HEK293 (cell line): Measurements from ENCODE around the gene TEAD3.

Source experiments
- CTCF ChIA-PET: fragments of 350-600 bp; formaldehyde crosslinking; extraction: SDS; loops from one replicate; lab custom pipeline; 2021; ENCODE audit warnings: antibody characterized with exemption; lab: Yijun Ruan, JAX
- POLR2A ChIA-PET: fragments of 300-600 bp; formaldehyde crosslinking; extraction: SDS; loops from one replicate; lab custom pipeline; 2020; ENCODE audit warnings: antibody characterized with exemption, inconsistent platforms; lab: Yijun Ruan, JAX
- H3K27ac ChIP-seq: fragments of 200-500 bp; sonication (Bioruptor generic); 2 replicates; pipeline ENCODE4 v1.5.1; 2014; ENCODE audit warnings: low read depth, low read length, control low read depth, inconsistent platforms; ENCODE audit errors: extremely low read depth
- H3K36me3 ChIP-seq, 2 experiments: fragments of 200-500 bp in 1 of 2; sonication (Bioruptor generic) in 1 of 2; 1 replicate in 1 of 2; 2 replicates in 1 of 2; pipeline ENCODE4 v1.5.1; 2014 to 2017; ENCODE audit warnings: inconsistent platforms in 2 of 2, low read length in 2 of 2; ENCODE audit not compliant: control insufficient read depth in 2 of 2, insufficient read depth in 1 of 2
- H3K4me1 ChIP-seq: fragments of 200-500 bp; sonication (Bioruptor generic); 2 replicates; pipeline ENCODE4 v1.5.1; 2014; ENCODE audit warnings: mild to moderate bottlenecking, low read length, inconsistent platforms; ENCODE audit not compliant: control insufficient read depth, insufficient read depth
- H3K4me3 ChIP-seq: 2 replicates; pipeline ENCODE4 v1.5.1; 2011; ENCODE audit warnings: low read depth, mild to moderate bottlenecking, control low read depth, low read length, moderate library complexity
- H3K9me3 ChIP-seq: fragments of 200-500 bp; sonication (Bioruptor generic); 2 replicates; pipeline ENCODE4 v1.5.1; 2014; ENCODE audit warnings: low read depth, low read length, inconsistent platforms; ENCODE audit not compliant: control insufficient read depth, insufficient read depth
- BCL11B ChIP-seq: fragments of 450-650 bp; formaldehyde crosslinking; IDR thresholded peaks from 2 replicates; pipeline ENCODE4 v1.5.1; 2016; ENCODE audit warnings: low read depth, missing biosample characterization, missing genetic modification characterization
- EGR2 ChIP-seq: fragments of 450-650 bp; formaldehyde crosslinking; IDR thresholded peaks from 2 replicates; pipeline ENCODE4 v1.5.1; 2016; ENCODE audit warnings: low read depth, missing biosample characterization, missing genetic modification characterization
- GLIS1 ChIP-seq: fragments of 450-650 bp; formaldehyde crosslinking; IDR thresholded peaks from 2 replicates; pipeline ENCODE4 v1.5.1; 2016; ENCODE audit warnings: missing biosample characterization, missing genetic modification characterization
- KLF7 ChIP-seq: fragments of 450-650 bp; formaldehyde crosslinking; IDR thresholded peaks from 2 replicates; pipeline ENCODE4 v1.5.1; 2016; ENCODE audit warnings: missing biosample characterization, missing genetic modification characterization, borderline replicate concordance
- OSR2 ChIP-seq: fragments of 450-650 bp; formaldehyde crosslinking; IDR thresholded peaks from 2 replicates; pipeline ENCODE4 v1.5.1; 2016; ENCODE audit warnings: missing biosample characterization, missing genetic modification characterization
- SCRT1 ChIP-seq: fragments of 450-650 bp; formaldehyde crosslinking; IDR thresholded peaks from 2 replicates; pipeline ENCODE4 v1.5.1; 2016; ENCODE audit warnings: missing biosample characterization, missing genetic modification characterization, borderline replicate concordance
- ZFHX2 ChIP-seq: fragments of 450-650 bp; formaldehyde crosslinking; conservative IDR thresholded peaks from 2 replicates; pipeline ENCODE4 v1.5.1; 2016; ENCODE audit warnings: missing biosample characterization, missing genetic modification characterization
- ZNF121 ChIP-seq: fragments of 450-650 bp; formaldehyde crosslinking; IDR thresholded peaks from 2 replicates; pipeline ENCODE4 v1.5.1; 2016; ENCODE audit warnings: missing biosample characterization, missing genetic modification characterization
- ZNF133 ChIP-seq: fragments of 450-650 bp; formaldehyde crosslinking; IDR thresholded peaks from 2 replicates; pipeline ENCODE4 v1.5.1; 2016; ENCODE audit warnings: missing biosample characterization, missing genetic modification characterization
- ZNF155 ChIP-seq: fragments of 450-650 bp; formaldehyde crosslinking; IDR thresholded peaks from 2 replicates; pipeline ENCODE4 v1.5.1; 2016; ENCODE audit warnings: missing biosample characterization, missing genetic modification characterization
- ZNF214 ChIP-seq: fragments of 450-650 bp; formaldehyde crosslinking; IDR thresholded peaks from 2 replicates; pipeline ENCODE4 v1.5.1; 2017; ENCODE audit warnings: missing biosample characterization, mild to moderate bottlenecking, missing genetic modification characterization, borderline replicate concordance
- ZNF324 ChIP-seq: fragments of 450-650 bp; formaldehyde crosslinking; IDR thresholded peaks from 2 replicates; pipeline ENCODE4 v1.5.1; 2016; ENCODE audit warnings: missing biosample characterization, missing genetic modification characterization
- ZNF341 ChIP-seq: fragments of 450-650 bp; formaldehyde crosslinking; IDR thresholded peaks from 2 replicates; pipeline ENCODE4; 2016; ENCODE audit warnings: low read depth, missing biosample characterization, missing genetic modification characterization
- ZNF473 ChIP-seq: fragments of 450-650 bp; formaldehyde crosslinking; IDR thresholded peaks from 2 replicates; pipeline ENCODE4 v1.5.1; 2017; ENCODE audit warnings: missing biosample characterization, missing genetic modification characterization
- ZNF521 ChIP-seq: fragments of 450-650 bp; formaldehyde crosslinking; IDR thresholded peaks from 2 replicates; pipeline ENCODE4 v1.5.1; 2017; ENCODE audit warnings: missing biosample characterization, mild to moderate bottlenecking, missing genetic modification characterization
- ZNF560 ChIP-seq: fragments of 450-650 bp; formaldehyde crosslinking; IDR thresholded peaks from 2 replicates; pipeline ENCODE4 v1.5.1; 2017; ENCODE audit warnings: missing biosample characterization, missing genetic modification characterization, borderline replicate concordance
- ZNF585B ChIP-seq: fragments of 450-650 bp; formaldehyde crosslinking; IDR thresholded peaks from 2 replicates; pipeline ENCODE4 v1.5.1; 2016; ENCODE audit warnings: missing biosample characterization, missing genetic modification characterization
- ZNF600 ChIP-seq: fragments of 450-650 bp; formaldehyde crosslinking; IDR thresholded peaks from 2 replicates; pipeline ENCODE4 v1.5.1; 2016; ENCODE audit warnings: missing biosample characterization, missing genetic modification characterization
- ZNF654 ChIP-seq: fragments of 450-650 bp; formaldehyde crosslinking; IDR thresholded peaks from 2 replicates; pipeline ENCODE4 v1.5.1; 2016; ENCODE audit warnings: low read depth, missing biosample characterization, missing genetic modification characterization
- ZNF664 ChIP-seq: fragments of 450-650 bp; formaldehyde crosslinking; IDR thresholded peaks from 2 replicates; pipeline ENCODE4 v1.5.1; 2016; ENCODE audit warnings: missing biosample characterization, missing genetic modification characterization
- ZNF747 ChIP-seq: fragments of 450-650 bp; formaldehyde crosslinking; IDR thresholded peaks from 2 replicates; pipeline ENCODE4 v1.5.1; 2016; ENCODE audit warnings: missing biosample characterization, missing genetic modification characterization
- ZNF830 ChIP-seq: fragments of 450-650 bp; IDR thresholded peaks from 2 replicates; pipeline ENCODE4 v1.5.0; 2018; ENCODE audit warnings: missing biosample characterization, missing genetic modification characterization, low read depth, mild to moderate bottlenecking, moderate library complexity
- ZSCAN16 ChIP-seq: fragments of 450-650 bp; formaldehyde crosslinking; IDR thresholded peaks from 2 replicates; pipeline ENCODE4 v1.5.1; 2016; ENCODE audit warnings: missing biosample characterization, missing genetic modification characterization
- ZSCAN30 ChIP-seq: fragments of 450-650 bp; IDR thresholded peaks from 2 replicates; pipeline ENCODE4 v1.5.1; 2018; ENCODE audit warnings: missing biosample characterization, mild to moderate bottlenecking, missing genetic modification characterization, moderate library complexity
- TF ChIP-seq, protein P1 (sequence below): fragments of 450-650 bp; formaldehyde crosslinking; IDR thresholded peaks from 2 replicates; pipeline ENCODE4 v1.5.1; 2017; ENCODE audit warnings: missing biosample characterization, mild to moderate bottlenecking, missing genetic modification characterization, moderate library complexity
- TF ChIP-seq, protein P2 (sequence below): fragments of 450-650 bp; formaldehyde crosslinking; IDR thresholded peaks from 2 replicates; pipeline ENCODE4 v1.5.1; 2016; ENCODE audit warnings: missing biosample characterization, missing genetic modification characterization
- TF ChIP-seq, protein P3 (sequence below): fragments of 450-650 bp; formaldehyde crosslinking; IDR thresholded peaks from 2 replicates; pipeline ENCODE4 v1.5.1; 2016; ENCODE audit warnings: missing biosample characterization, missing genetic modification characterization, borderline replicate concordance
- TF ChIP-seq, protein P4 (sequence below): fragments of 450-650 bp; formaldehyde crosslinking; IDR thresholded peaks from 2 replicates; pipeline ENCODE4 v1.5.1; 2017; ENCODE audit warnings: missing biosample characterization, missing genetic modification characterization

The TEAD3 gene

DNA sequence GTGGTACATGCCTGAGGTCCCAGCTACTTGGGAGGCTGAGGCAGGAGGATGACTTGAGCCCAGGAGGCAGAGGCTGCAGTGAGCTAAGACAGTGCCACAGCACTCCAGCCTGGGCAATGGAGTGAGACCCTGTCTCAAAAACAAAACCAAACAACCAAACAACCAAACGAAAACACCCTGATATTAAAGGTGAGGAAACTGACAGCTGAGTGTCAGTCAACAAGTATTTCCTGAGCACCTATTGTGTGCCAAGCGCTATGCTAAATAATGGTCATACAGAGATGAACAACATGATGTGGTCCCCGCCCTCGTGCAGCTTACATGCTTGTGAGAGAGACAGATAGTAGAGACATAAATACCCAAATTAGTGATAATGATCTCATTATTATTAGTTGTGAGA, 17.7 kb upstream of the TEAD3 start:
- Histone ChIP-seq H3K36me3 (no peaks in the 10 kb centered on the region), H3K9me3 (no peaks in the 10 kb centered on the region), H3K27ac (no peak overlapping the region), H3K4me1 (no peaks in the 10 kb centered on the region), H3K4me3 (no peak overlapping the region)
- peak; percentile 86 for TF ChIP-seq ZNF664
- TF ChIP-seq ZNF121 (tag by site-specific recombination): 0 out of 2 replicates have a peak, but pooled peaks have one; percentile 11
- TF ChIP-seq ZNF654: no peak
- CTCF ChIA-PET: interaction anchor here (0.9 to 1.9 kb wide), 2 partner anchors 9 to 67 kb away, joined by 4 to 11 read pairs; no protein-coding TSS in a partner anchor
- POLR2A ChIA-PET: interaction anchor here (0.7 to 1.0 kb wide), 2 partner anchors 171 to 393 kb away, joined by 4 to 5 read pairs; no protein-coding TSS in a partner anchor

DNA sequence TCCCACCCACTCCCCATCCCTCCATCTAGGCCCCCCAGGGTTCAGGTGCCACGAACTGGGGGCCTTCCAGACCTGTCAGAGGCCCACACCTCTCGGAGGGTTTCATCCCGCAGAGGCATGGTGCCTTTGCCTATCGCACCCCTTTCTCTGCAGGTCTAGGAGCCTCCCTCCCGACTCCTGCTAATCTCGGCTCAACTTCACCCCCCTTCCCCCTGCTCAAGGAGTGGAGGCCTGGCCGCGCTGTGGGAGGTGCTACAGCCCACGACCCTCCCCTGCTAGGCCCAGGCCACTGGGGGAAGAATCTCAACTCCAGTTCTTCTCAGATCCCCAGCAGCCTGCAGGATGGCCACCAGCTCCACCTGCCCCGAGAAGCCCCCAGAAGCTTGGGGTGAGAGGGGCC, 15.9 kb upstream of the TEAD3 start, which contains the start of gene TULP1:
TULP1 (minus strand) TSS at position 157 of the 400 bp plus-strand sequence; CDS start at position 119, 38 bp downstream.
- no peak within 1 kb of the TSS for H3K4me3 ChIP-seq

DNA sequence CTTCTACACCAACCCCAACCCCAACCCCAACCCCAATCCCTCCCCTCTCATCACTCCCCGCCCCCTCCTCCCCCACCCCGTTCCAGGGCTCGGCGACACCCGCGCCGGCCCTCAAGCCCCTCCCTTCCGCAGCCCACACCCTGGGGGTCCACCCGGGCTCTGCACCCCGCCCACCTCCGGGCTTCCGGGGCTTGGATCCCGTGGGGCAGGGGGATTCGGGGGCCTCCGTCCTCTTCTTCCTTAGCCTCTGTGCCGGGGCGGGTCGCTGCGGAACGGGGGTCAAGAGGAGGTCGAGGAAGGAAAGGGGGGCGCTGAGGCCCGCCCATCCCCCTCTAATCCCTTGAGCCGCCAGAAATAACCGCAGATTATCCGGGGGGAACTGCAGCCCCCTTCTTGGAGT, 15.1 kb upstream of the TEAD3 start:
- H3K9me3 ChIP-seq: no peaks in the 10 kb centered on the region
- no peaks in the 10 kb centered on the region for H3K4me1 ChIP-seq
- H3K4me3 ChIP-seq: no peak overlapping the region
- ChIA-PET POLR2A (no interaction called here), CTCF (no interaction called here)
- no peak overlapping the region for H3K27ac ChIP-seq
- H3K36me3 ChIP-seq: no peaks in the 10 kb centered on the region
- no peak for TF ChIP-seq ZNF521 (tag by site-specific recombination)
- TF ChIP-seq, protein P1, sequence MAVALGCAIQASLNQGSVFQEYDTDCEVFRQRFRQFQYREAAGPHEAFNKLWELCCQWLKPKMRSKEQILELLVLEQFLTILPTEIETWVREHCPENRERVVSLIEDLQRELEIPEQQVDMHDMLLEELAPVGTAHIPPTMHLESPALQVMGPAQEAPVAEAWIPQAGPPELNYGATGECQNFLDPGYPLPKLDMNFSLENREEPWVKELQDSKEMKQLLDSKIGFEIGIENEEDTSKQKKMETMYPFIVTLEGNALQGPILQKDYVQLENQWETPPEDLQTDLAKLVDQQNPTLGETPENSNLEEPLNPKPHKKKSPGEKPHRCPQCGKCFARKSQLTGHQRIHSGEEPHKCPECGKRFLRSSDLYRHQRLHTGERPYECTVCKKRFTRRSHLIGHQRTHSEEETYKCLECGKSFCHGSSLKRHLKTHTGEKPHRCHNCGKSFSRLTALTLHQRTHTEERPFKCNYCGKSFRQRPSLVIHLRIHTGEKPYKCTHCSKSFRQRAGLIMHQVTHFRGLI (tag by site-specific recombination): no peak
- no peak for TF ChIP-seq ZNF600 (tag by site-specific recombination)
- no peak for TF ChIP-seq ZNF341 (tag by site-specific recombination)
- no peak for TF ChIP-seq ZNF155 (tag by site-specific recombination)
- TF ChIP-seq, protein P2, sequence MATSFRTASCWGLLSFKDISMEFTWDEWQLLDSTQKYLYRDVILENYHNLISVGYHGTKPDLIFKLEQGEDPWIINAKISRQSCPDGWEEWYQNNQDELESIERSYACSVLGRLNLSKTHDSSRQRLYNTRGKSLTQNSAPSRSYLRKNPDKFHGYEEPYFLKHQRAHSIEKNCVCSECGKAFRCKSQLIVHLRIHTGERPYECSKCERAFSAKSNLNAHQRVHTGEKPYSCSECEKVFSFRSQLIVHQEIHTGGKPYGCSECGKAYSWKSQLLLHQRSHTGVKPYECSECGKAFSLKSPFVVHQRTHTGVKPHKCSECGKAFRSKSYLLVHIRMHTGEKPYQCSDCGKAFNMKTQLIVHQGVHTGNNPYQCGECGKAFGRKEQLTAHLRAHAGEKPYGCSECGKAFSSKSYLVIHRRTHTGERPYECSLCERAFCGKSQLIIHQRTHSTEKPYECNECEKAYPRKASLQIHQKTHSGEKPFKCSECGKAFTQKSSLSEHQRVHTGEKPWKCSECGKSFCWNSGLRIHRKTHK (tag by site-specific recombination): no peak
- no peak for TF ChIP-seq ZSCAN16 (tag by site-specific recombination)
- TF ChIP-seq GLIS1 (tag by site-specific recombination): no peak
- TF ChIP-seq KLF7: no peak
- no peak for TF ChIP-seq ZNF747 (tag by site-specific recombination)
- TF ChIP-seq OSR2 (tag by site-specific recombination): no peak
- TF ChIP-seq, protein P3, sequence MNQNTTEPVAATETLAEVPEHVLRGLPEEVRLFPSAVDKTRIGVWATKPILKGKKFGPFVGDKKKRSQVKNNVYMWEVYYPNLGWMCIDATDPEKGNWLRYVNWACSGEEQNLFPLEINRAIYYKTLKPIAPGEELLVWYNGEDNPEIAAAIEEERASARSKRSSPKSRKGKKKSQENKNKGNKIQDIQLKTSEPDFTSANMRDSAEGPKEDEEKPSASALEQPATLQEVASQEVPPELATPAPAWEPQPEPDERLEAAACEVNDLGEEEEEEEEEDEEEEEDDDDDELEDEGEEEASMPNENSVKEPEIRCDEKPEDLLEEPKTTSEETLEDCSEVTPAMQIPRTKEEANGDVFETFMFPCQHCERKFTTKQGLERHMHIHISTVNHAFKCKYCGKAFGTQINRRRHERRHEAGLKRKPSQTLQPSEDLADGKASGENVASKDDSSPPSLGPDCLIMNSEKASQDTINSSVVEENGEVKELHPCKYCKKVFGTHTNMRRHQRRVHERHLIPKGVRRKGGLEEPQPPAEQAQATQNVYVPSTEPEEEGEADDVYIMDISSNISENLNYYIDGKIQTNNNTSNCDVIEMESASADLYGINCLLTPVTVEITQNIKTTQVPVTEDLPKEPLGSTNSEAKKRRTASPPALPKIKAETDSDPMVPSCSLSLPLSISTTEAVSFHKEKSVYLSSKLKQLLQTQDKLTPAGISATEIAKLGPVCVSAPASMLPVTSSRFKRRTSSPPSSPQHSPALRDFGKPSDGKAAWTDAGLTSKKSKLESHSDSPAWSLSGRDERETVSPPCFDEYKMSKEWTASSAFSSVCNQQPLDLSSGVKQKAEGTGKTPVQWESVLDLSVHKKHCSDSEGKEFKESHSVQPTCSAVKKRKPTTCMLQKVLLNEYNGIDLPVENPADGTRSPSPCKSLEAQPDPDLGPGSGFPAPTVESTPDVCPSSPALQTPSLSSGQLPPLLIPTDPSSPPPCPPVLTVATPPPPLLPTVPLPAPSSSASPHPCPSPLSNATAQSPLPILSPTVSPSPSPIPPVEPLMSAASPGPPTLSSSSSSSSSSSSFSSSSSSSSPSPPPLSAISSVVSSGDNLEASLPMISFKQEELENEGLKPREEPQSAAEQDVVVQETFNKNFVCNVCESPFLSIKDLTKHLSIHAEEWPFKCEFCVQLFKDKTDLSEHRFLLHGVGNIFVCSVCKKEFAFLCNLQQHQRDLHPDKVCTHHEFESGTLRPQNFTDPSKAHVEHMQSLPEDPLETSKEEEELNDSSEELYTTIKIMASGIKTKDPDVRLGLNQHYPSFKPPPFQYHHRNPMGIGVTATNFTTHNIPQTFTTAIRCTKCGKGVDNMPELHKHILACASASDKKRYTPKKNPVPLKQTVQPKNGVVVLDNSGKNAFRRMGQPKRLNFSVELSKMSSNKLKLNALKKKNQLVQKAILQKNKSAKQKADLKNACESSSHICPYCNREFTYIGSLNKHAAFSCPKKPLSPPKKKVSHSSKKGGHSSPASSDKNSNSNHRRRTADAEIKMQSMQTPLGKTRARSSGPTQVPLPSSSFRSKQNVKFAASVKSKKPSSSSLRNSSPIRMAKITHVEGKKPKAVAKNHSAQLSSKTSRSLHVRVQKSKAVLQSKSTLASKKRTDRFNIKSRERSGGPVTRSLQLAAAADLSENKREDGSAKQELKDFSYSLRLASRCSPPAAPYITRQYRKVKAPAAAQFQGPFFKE (tag by site-specific recombination): no peak
- TF ChIP-seq ZNF560 (tag by site-specific recombination): no peak
- TF ChIP-seq ZNF830 (tag by site-specific recombination): no peak
- TF ChIP-seq, protein P4, sequence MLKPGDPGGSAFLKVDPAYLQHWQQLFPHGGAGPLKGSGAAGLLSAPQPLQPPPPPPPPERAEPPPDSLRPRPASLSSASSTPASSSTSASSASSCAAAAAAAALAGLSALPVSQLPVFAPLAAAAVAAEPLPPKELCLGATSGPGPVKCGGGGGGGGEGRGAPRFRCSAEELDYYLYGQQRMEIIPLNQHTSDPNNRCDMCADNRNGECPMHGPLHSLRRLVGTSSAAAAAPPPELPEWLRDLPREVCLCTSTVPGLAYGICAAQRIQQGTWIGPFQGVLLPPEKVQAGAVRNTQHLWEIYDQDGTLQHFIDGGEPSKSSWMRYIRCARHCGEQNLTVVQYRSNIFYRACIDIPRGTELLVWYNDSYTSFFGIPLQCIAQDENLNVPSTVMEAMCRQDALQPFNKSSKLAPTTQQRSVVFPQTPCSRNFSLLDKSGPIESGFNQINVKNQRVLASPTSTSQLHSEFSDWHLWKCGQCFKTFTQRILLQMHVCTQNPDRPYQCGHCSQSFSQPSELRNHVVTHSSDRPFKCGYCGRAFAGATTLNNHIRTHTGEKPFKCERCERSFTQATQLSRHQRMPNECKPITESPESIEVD (tag by site-specific recombination): no peak

More for the DNA sequence above, 15.9 kb upstream of the TEAD3 start, which contains the start of gene TULP1:
- Histone ChIP-seq H3K9me3 (no peaks in the 10 kb centered on the region), H3K27ac (no peak within 1 kb of the TSS)
- POLR2A ChIA-PET: no interaction called here
- CTCF ChIA-PET: interaction anchor here (0.6 to 1.0 kb wide), 2 partner anchors 50 to 245 kb away, joined by 3 to 4 read pairs; no protein-coding TSS in a partner anchor
- no peak for TF ChIP-seq BCL11B (tag by site-specific recombination)
- TF ChIP-seq SCRT1 (tag by site-specific recombination): no peak
- 0 out of 2 replicates have a peak, but pooled peaks have one; percentile 14 for TF ChIP-seq EGR2 (tag by site-specific recombination)
- TF ChIP-seq ZSCAN30 (tag by site-specific recombination): no peak
- no peak for TF ChIP-seq ZNF585B (tag by site-specific recombination)
- 0 out of 2 replicates have a peak, but pooled peaks have one; percentile 11 for TF ChIP-seq ZFHX2 (tag by site-specific recombination)
- TF ChIP-seq ZNF473: no peak
- no peak for TF ChIP-seq ZNF133 (tag by site-specific recombination)
- no peak for TF ChIP-seq ZNF214 (tag by site-specific recombination)
- TF ChIP-seq ZNF324 (tag by site-specific recombination): no peak
- TF ChIP-seq, all 188 proteins: peak for 2
- no peaks in the 10 kb centered on the region for H3K4me1 ChIP-seq
- H3K36me3 ChIP-seq: no peaks in the 10 kb centered on the region
